ENCODE results near the gene RERGL.
"Not testable (repeated sequence)": the region's sequence is repeated elsewhere in the genome, so short reads cannot be mapped to it uniquely, and the experiment has no call there.

RERGL gene

DNA sequence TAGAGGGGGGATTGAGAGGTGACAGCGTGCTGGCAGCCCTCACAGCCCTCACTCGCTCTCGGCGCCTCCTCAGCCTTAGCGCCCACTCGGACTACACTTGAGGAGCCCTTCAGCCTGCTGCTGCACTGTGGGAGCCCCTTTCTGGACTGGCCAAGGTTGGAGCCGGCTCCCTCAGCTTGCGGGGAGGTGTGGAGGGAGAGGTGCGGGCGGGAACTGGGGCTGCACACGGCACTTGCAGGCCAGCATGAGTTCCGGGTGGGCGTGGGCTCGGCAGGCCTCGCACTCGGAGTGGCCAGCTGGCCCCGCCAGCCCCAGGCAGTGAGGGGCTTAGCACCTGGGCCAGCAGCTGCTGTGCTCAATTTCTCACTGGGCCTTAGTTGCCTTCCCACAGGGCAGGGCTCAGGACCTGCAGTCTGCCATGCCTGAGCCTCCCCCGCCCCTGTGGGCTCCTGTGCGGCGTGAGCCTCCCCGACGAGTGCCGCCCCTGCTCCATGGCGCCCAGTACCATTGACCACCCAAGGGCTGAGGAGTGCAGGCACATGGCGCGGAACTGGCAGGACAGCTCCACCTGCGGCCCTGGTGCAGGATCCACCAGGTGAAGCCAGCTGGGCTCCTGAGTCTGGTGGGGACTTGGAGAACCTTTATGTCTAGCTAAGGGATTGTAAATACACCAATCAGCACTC is 49.8 kb downstream of the RERGL start:
- H3K4me3 ChIP-seq (ENCODE audit: low read depth, low read length): not testable (repeated sequence)
